GM23338 (cell line): ENCODE data around the gene GNG12. TPM values are rescaled to one million over a fixed set of nuclear protein-coding genes. Genes with fewer than 3 reads are reported as not detected.

Source experiments
- ATAC-seq: fragments of 200-7000 bp; cut with Tn5 transposase; 3 replicates; pipeline ENCODE4 v1.9.1; 2020
- DNase-seq: peaks from one replicate; pipeline ENCODE4 v3.0.0-alpha.2; 2015; ENCODE audit warnings: low spot score
- H2AFZ ChIP-seq: fragments of 200-600 bp; sonication (generic); 2 replicates; pipeline ENCODE4 v1.8.0; 2016; ENCODE audit warnings: antibody characterized with exemption, mild to moderate bottlenecking, moderate library complexity
- H3F3A ChIP-seq: fragments of 200-600 bp; sonication (generic); replicated peaks from 2 replicates; pipeline ENCODE4 v1.8.0; 2017; ENCODE audit warnings: antibody characterized with exemption, mixed run types, low read depth
- H3K27ac ChIP-seq: fragments of 200-600 bp; sonication (generic); 2 replicates; pipeline ENCODE4 v1.6.1; 2016; ENCODE audit warnings: low read depth
- H3K27me3 ChIP-seq: fragments of 200-600 bp; sonication (generic); 2 replicates; pipeline ENCODE4 v1.8.0; 2016; ENCODE audit warnings: mild to moderate bottlenecking, mixed run types, moderate library complexity; ENCODE audit not compliant: insufficient read depth
- H3K36me3 ChIP-seq: fragments of 200-600 bp; sonication (generic); 2 replicates; pipeline ENCODE4 v1.8.0; 2016; ENCODE audit warnings: mild to moderate bottlenecking; ENCODE audit not compliant: insufficient read depth
- H3K4me1 ChIP-seq: fragments of 200-600 bp; sonication (generic); 2 replicates; pipeline ENCODE4 v1.8.0; 2016; ENCODE audit warnings: mild to moderate bottlenecking, moderate library complexity; ENCODE audit not compliant: insufficient read depth
- H3K4me2 ChIP-seq: fragments of 200-600 bp; sonication (generic); 2 replicates; pipeline ENCODE4 v1.7.1; 2017; ENCODE audit warnings: mixed run types
- H3K4me3 ChIP-seq: fragments of 200-600 bp; sonication (generic); 2 replicates; pipeline ENCODE4 v1.6.1; 2016; ENCODE audit warnings: mixed run types
- H3K79me2 ChIP-seq: fragments of 200-600 bp; sonication (generic); replicated peaks from 2 replicates; pipeline ENCODE4 v1.8.0; 2017; ENCODE audit warnings: mild to moderate bottlenecking; ENCODE audit not compliant: insufficient read depth
- H3K9me2 ChIP-seq: fragments of 200-600 bp; sonication (generic); 2 replicates; pipeline ENCODE4 v1.8.0; 2017; ENCODE audit not compliant: insufficient read depth
- H4K20me1 ChIP-seq: fragments of 200-600 bp; sonication (generic); replicated peaks from 2 replicates; pipeline ENCODE4 v1.8.0; 2017; ENCODE audit warnings: mild to moderate bottlenecking; ENCODE audit not compliant: insufficient read depth
- H3K27ac Mint-ChIP-seq: 2 replicates; pipeline ENCODE4 v1.8.0; 2020; ENCODE audit warnings: inconsistent platforms, mild to moderate bottlenecking, moderate library complexity, mixed read lengths
- H3K27me3 Mint-ChIP-seq: 3 replicates; pipeline ENCODE4 v1.8.0; 2022; ENCODE audit warnings: low read depth, mild to moderate bottlenecking, moderate library complexity, mixed read lengths, inconsistent platforms; ENCODE audit not compliant: insufficient read depth, poor library complexity
- H3K36me3 Mint-ChIP-seq: 3 replicates; pipeline ENCODE4 v1.8.0; 2021; ENCODE audit warnings: low read depth, mild to moderate bottlenecking, inconsistent platforms, moderate library complexity, mixed read lengths
- H3K4me1 Mint-ChIP-seq: 3 replicates; pipeline ENCODE4 v1.8.0; 2020; ENCODE audit warnings: mild to moderate bottlenecking, inconsistent platforms, mixed read lengths
- H3K4me3 Mint-ChIP-seq: 3 replicates; pipeline ENCODE4 v1.8.0; 2021; ENCODE audit warnings: moderate library complexity, mild to moderate bottlenecking, inconsistent platforms, mixed read lengths
- H3K9me3 Mint-ChIP-seq: 3 replicates; pipeline ENCODE4 v1.8.0; 2020; ENCODE audit warnings: moderate library complexity, mild to moderate bottlenecking, inconsistent platforms, mixed read lengths
- EZH2phosphoT487 ChIP-seq: fragments of 200-600 bp; sonication (generic); IDR thresholded peaks from one replicate; pipeline ENCODE4 v1.8.1; 2018; ENCODE audit warnings: antibody characterized with exemption; ENCODE audit not compliant: unreplicated experiment
- NANOG ChIP-seq: IDR thresholded peaks from 2 replicates; pipeline ENCODE4 v1.6.1; 2016; ENCODE audit warnings: antibody characterized with exemption, borderline replicate concordance
- POLR2AphosphoS5 ChIP-seq: IDR thresholded peaks from 2 replicates; pipeline ENCODE4 v1.6.1; 2016; ENCODE audit warnings: antibody characterized with exemption, low read depth
- STAT1 ChIP-seq: IDR thresholded peaks from one replicate; pipeline ENCODE4 v1.6.1; 2016; ENCODE audit warnings: antibody characterized with exemption; ENCODE audit not compliant: unreplicated experiment
- ZNF114 ChIP-seq: fragments of 250-450 bp; sonication (Bioruptor Pico); IDR thresholded peaks from 2 replicates; pipeline ENCODE4 v1.5.0; 2020; ENCODE audit warnings: mild to moderate bottlenecking, moderate library complexity
- polyA plus RNA-seq: library from polyadenylated mRNA; unstranded; fragments of >200 nt; fragmentation: Nextera tagmentation; extraction: Ambion mirVana; gene quantifications from 2 replicates; pipeline ENCODE4 v1.2.1, GENCODE V29; 2016
- total RNA-seq: library from RNA; depleted of rRNA; stranded (reverse); fragments of >200 nt; shearing (Covaris generic); gene quantifications from 2 replicates; pipeline ENCODE4 v1.2.3, GENCODE V29; 2014
- TF ChIP-seq, protein P1 (sequence below): IDR thresholded peaks from 2 replicates; pipeline ENCODE4 v1.6.1; 2016; ENCODE audit warnings: antibody characterized with exemption
- TF ChIP-seq, protein P2 (sequence below), 2 experiments: fragments of 200-600 bp in 1 of 2; sonication (generic) in 1 of 2; conservative IDR thresholded peaks; 2 replicates each; pipeline versions ENCODE4 v1.5.1 to v1.6.1; 2016 to 2017; ENCODE audit warnings: antibody characterized with exemption in 2 of 2, low read depth in 2 of 2, mild to moderate bottlenecking in 2 of 2, moderate library complexity in 1 of 2

The GNG12 gene
- total and polyA plus RNA-seq, 2 experiments from 2014 or later = 13.4 to 33.0 TPM

- peak within 1 kb of the TSS; percentile 24; the same call in 1 of the 2 replicates for H3K27ac ChIP-seq
- H3K4me1 Mint-ChIP-seq = peaks cover 27% of the 10 kb centered on the region
- H3K79me2 ChIP-seq = peaks cover 15% of the 10 kb centered on the region
- H2AFZ ChIP-seq = peak within 1 kb of the TSS; percentile 87
- peaks cover 7% of the 10 kb centered on the region for H3K36me3 ChIP-seq
- peaks cover 8% of the 10 kb centered on the region for H3K27me3 Mint-ChIP-seq
- H3K4me3 Mint-ChIP-seq = peak within 1 kb of the TSS; percentile 91
- peaks cover 4% of the 10 kb centered on the region; the same call in 1 of the 2 replicates for H4K20me1 ChIP-seq
- peak within 1 kb of the TSS; percentile 83 for H3K27ac Mint-ChIP-seq
- H3K9me3 Mint-ChIP-seq = no peaks in the 10 kb centered on the region; the same call in 2 of the 3 replicates
- H3K9me2 ChIP-seq = no peaks in the 10 kb centered on the region
- H3K4me2 ChIP-seq = peak within 1 kb of the TSS; percentile 82
- H3F3A ChIP-seq = 0 out of 2 replicates have a peak, but pooled peaks cover 3% of the 10 kb centered on the region
- H3K4me3 ChIP-seq = peak within 1 kb of the TSS; percentile 95
- no peaks in the 10 kb centered on the region for H3K27me3 ChIP-seq
- H3K36me3 Mint-ChIP-seq = peaks cover 25% of the 10 kb centered on the region
- TF ChIP-seq, protein P1, sequence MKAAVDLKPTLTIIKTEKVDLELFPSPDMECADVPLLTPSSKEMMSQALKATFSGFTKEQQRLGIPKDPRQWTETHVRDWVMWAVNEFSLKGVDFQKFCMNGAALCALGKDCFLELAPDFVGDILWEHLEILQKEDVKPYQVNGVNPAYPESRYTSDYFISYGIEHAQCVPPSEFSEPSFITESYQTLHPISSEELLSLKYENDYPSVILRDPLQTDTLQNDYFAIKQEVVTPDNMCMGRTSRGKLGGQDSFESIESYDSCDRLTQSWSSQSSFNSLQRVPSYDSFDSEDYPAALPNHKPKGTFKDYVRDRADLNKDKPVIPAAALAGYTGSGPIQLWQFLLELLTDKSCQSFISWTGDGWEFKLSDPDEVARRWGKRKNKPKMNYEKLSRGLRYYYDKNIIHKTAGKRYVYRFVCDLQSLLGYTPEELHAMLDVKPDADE = peak; percentile 74; the same call in 1 of the 2 replicates
- TF ChIP-seq ZNF114 (CRISPR knock-in tag) (no peak), POLR2AphosphoS5 (peak; percentile 100)
- peak; percentile 90 for ATAC-seq
- H3K4me1 ChIP-seq = peaks cover 17% of the 10 kb centered on the region
- peak; percentile 99 for DNase-seq
These were observed 148.2 kb downstream of the GNG12 start, which contains the start of gene GADD45A for GRCh38 chr1:67685067-67685557. GADD45A (plus strand) TSS chr1:67685201; CDS start chr1:67685495, 294 bp downstream.

- TF ChIP-seq NANOG = no peak
- 0 out of 2 replicates have a peak, but pooled peaks cover 3% of the 10 kb centered on the region for H3F3A ChIP-seq
- no peak for ATAC-seq
- H3K9me3 Mint-ChIP-seq = no peaks in the 10 kb centered on the region; the same call in 2 of the 3 replicates
- peak overlapping the region; percentile 87 for H2AFZ ChIP-seq
- peak overlapping the region; percentile 21; the same call in 1 of the 2 replicates for H3K4me3 ChIP-seq
- peaks cover 9% of the 10 kb centered on the region for H3K27me3 Mint-ChIP-seq
- H3K36me3 Mint-ChIP-seq = peaks cover 25% of the 10 kb centered on the region
- H3K9me2 ChIP-seq = no peaks in the 10 kb centered on the region
- H3K4me1 ChIP-seq = peaks cover 17% of the 10 kb centered on the region
- peaks cover 7% of the 10 kb centered on the region for H3K36me3 ChIP-seq
- peaks cover 27% of the 10 kb centered on the region for H3K4me1 Mint-ChIP-seq
- H3K4me2 ChIP-seq = peak overlapping the region; percentile 59
- DNase-seq = no peak
- peak overlapping the region; percentile 91 for H3K4me3 Mint-ChIP-seq
- H3K27ac Mint-ChIP-seq = no peak overlapping the region; the same call in 1 of the 2 replicates
- no peaks in the 10 kb centered on the region for H3K27me3 ChIP-seq
- peak overlapping the region; percentile 24; the same call in 1 of the 2 replicates for H3K27ac ChIP-seq
- H4K20me1 ChIP-seq = peaks cover 4% of the 10 kb centered on the region; the same call in 1 of the 2 replicates
- H3K79me2 ChIP-seq = peaks cover 15% of the 10 kb centered on the region
These were observed 148.7 kb downstream of the GNG12 start for GRCh38 chr1:67684526-67685066.

- H3K27ac Mint-ChIP-seq = no peak overlapping the region; the same call in 1 of the 2 replicates
- H3K36me3 Mint-ChIP-seq = peaks cover 21% of the 10 kb centered on the region
- no peak for DNase-seq
- no peaks in the 10 kb centered on the region for H3K27me3 ChIP-seq
- peaks cover 27% of the 10 kb centered on the region for H3K4me1 Mint-ChIP-seq
- no peak for ATAC-seq
- peaks cover 15% of the 10 kb centered on the region for H3K79me2 ChIP-seq
- 0 out of 2 replicates have a peak, but pooled peaks cover 3% of the 10 kb centered on the region for H3F3A ChIP-seq
- no peak overlapping the region; the same call in 1 of the 2 replicates for H3K4me3 ChIP-seq
- peak overlapping the region; percentile 24; the same call in 1 of the 2 replicates for H3K27ac ChIP-seq
- H3K4me3 Mint-ChIP-seq = peak overlapping the region; percentile 1; the same call in 1 of the 3 replicates
- H4K20me1 ChIP-seq = peaks cover 4% of the 10 kb centered on the region; the same call in 1 of the 2 replicates
- peaks cover 17% of the 10 kb centered on the region for H3K4me1 ChIP-seq
- H2AFZ ChIP-seq = peak overlapping the region; percentile 87
- H3K4me2 ChIP-seq = peak overlapping the region; percentile 59; the same call in 1 of the 2 replicates
- peaks cover 9% of the 10 kb centered on the region for H3K27me3 Mint-ChIP-seq
- H3K9me2 ChIP-seq = no peaks in the 10 kb centered on the region
- H3K9me3 Mint-ChIP-seq = no peaks in the 10 kb centered on the region; the same call in 2 of the 3 replicates
- H3K36me3 ChIP-seq = peaks cover 7% of the 10 kb centered on the region
- TF ChIP-seq, protein P2, sequence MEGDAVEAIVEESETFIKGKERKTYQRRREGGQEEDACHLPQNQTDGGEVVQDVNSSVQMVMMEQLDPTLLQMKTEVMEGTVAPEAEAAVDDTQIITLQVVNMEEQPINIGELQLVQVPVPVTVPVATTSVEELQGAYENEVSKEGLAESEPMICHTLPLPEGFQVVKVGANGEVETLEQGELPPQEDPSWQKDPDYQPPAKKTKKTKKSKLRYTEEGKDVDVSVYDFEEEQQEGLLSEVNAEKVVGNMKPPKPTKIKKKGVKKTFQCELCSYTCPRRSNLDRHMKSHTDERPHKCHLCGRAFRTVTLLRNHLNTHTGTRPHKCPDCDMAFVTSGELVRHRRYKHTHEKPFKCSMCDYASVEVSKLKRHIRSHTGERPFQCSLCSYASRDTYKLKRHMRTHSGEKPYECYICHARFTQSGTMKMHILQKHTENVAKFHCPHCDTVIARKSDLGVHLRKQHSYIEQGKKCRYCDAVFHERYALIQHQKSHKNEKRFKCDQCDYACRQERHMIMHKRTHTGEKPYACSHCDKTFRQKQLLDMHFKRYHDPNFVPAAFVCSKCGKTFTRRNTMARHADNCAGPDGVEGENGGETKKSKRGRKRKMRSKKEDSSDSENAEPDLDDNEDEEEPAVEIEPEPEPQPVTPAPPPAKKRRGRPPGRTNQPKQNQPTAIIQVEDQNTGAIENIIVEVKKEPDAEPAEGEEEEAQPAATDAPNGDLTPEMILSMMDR (conservative IDR thresholded peaks at IDR 0.05; ENCODE audit: low read depth in 2 of 2) = no peak
- TF ChIP-seq POLR2AphosphoS5 = no peak
- no peak for TF ChIP-seq STAT1
- no peak for TF ChIP-seq EZH2phosphoT487
These were observed 149.3 kb downstream of the GNG12 start for GRCh38 chr1:67683766-67684525.
